Measurements from ENCODE around the gene TBC1D10A.

- no peak for TF ChIP-seq POLR2A (IDR thresholded peaks at IDR 0.05; ENCODE audit: borderline replicate concordance, extremely low read depth, insufficient read depth, insufficient read length)
- TF ChIP-seq POLR2AphosphoS5 (IDR thresholded peaks at IDR 0.05; ENCODE audit: low read depth, low read length), result no peak
- TF ChIP-seq ELF1 (IDR thresholded peaks at IDR 0.05; ENCODE audit: borderline replicate concordance, low read depth), result no peak
- TF ChIP-seq, protein P1, sequence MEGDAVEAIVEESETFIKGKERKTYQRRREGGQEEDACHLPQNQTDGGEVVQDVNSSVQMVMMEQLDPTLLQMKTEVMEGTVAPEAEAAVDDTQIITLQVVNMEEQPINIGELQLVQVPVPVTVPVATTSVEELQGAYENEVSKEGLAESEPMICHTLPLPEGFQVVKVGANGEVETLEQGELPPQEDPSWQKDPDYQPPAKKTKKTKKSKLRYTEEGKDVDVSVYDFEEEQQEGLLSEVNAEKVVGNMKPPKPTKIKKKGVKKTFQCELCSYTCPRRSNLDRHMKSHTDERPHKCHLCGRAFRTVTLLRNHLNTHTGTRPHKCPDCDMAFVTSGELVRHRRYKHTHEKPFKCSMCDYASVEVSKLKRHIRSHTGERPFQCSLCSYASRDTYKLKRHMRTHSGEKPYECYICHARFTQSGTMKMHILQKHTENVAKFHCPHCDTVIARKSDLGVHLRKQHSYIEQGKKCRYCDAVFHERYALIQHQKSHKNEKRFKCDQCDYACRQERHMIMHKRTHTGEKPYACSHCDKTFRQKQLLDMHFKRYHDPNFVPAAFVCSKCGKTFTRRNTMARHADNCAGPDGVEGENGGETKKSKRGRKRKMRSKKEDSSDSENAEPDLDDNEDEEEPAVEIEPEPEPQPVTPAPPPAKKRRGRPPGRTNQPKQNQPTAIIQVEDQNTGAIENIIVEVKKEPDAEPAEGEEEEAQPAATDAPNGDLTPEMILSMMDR (IDR thresholded peaks at IDR 0.05 in 2 of 3, conservative IDR thresholded peaks at IDR 0.05 in 1 of 3; ENCODE audit: borderline replicate concordance in 1 of 3, insufficient read depth in 1 of 3, low read depth in 2 of 3, low read length in 2 of 3), result no peak
- TF ChIP-seq, protein P2, sequence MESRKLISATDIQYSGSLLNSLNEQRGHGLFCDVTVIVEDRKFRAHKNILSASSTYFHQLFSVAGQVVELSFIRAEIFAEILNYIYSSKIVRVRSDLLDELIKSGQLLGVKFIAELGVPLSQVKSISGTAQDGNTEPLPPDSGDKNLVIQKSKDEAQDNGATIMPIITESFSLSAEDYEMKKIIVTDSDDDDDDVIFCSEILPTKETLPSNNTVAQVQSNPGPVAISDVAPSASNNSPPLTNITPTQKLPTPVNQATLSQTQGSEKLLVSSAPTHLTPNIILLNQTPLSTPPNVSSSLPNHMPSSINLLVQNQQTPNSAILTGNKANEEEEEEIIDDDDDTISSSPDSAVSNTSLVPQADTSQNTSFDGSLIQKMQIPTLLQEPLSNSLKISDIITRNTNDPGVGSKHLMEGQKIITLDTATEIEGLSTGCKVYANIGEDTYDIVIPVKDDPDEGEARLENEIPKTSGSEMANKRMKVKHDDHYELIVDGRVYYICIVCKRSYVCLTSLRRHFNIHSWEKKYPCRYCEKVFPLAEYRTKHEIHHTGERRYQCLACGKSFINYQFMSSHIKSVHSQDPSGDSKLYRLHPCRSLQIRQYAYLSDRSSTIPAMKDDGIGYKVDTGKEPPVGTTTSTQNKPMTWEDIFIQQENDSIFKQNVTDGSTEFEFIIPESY (IDR thresholded peaks at IDR 0.05; ENCODE audit: extremely low read depth, insufficient replicate concordance, low read length), result no peak
- TF ChIP-seq EZH2 (IDR thresholded peaks at IDR 0.05), result no peak
Measured at GRCh38 chr22:30250039-30250565, 76.6 kb downstream of the TBC1D10A start.

Data from HCT116 (cell line).